KBM-7 (cell line): ENCODE data around the gene OTOP3.
"Not testable (repeated sequence)": the region's sequence is repeated elsewhere in the genome, so short reads cannot be mapped to it uniquely, and the experiment has no call there.

Experiments
- DNase-seq: peaks from one replicate; pipeline ENCODE4 v3.0.0-alpha.2; 2015
- in situ Hi-C: fragments of 300-500 bp; cut with MboI; formaldehyde crosslinking; loops from 2 replicates; pipeline ENCODE4 v1.14.3; 2020; ENCODE audit warnings: low sequenced_read_pairs, low pct_unique_long_range_greater_than_20kb, mixed read lengths

OTOP3 gene

DNA sequence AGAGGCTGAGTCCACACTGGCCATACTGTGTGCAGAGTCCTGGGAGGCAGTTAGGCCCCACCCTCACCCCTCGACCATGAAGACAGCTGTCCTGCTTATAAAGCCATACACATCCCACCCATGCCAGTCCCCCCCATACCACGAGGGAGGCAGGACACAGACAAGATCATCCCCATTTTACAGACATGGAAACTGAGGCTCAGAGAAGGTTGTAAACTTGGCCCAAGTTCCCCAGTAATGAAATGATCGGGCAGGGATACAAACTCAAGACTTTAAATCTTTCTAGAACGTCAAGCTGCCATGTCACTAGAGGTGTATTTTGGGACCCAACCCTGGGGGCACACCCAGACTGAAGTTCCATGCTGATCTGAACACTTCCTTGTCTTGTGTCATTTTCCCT is 20.4 kb downstream of the OTOP3 start:
- no peak for DNase-seq
- in situ Hi-C loops = no loop called here

DNA sequence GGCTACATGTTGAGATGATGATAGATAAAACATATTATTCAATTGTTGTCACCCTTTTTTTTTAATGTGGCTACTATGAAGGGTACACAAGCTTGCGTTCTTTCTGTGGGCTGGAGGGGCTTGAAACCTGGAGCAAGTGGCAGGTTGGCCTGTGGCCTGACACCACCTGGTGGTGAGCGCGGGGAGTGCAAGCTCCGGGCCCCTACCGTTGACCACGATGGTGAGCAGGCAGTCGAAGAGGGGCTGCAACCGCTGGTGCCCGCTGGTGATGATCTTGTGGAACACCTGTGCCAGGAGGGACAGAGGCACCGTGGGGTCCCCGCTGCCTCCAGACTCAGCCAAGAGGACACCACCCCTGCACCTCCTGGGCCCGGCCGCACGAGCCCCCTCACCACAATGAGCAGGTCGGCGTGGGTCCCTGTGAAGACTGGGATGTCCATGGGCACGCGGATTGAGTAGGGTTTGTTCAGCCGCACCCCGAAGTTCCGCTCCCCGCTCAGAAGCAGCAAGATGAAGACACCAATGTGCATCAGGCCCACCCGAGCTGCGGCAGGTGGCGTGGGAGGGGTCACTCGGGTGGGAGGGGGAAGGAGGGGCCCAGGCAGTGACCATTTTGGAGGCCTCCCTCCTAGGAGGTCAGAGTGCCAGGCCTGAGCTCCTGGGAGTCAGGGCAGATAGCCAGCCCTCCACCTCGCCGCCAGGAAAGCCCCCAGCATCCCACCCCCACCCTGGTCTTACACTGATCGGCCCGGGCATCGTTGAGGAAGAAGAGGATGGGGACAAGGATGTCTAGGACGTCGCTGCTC is 22.4 kb downstream of the OTOP3 start:
- in situ Hi-C loops = no loop called here
- DNase-seq = peak; percentile 78

DNA sequence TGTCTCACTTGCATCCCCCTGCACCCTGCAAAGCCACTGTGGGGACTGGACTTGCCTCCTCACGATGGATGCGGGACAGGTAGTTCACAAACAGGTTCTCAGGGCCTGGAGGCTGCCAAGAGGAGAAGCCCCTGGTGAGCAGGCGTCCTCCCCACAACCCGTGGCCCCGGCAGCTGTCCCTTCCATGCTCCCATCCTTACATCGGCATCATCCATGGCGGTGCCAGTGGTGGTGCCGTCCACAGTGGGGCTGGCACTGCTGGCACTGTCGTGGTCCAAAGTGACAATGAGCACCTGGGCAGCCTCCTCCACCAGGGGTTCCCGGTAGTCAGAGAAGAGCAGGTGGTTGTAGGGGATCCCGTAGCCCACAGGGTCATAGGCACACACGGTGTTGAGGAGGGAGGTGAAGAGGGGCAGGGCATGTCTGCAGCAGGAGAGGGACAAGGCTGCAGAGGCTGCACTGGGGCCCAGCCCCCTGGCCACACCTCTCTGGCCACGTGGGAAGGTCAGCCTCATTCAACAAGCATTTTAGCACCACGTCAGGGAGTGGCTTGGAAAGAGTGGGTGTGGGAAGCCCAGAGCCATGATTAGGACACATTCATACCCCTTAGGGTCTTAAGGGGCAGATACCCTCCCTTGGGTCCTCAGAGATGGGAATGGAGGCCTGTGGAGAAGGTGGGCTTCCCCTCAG is 24.3 kb downstream of the OTOP3 start:
- in situ Hi-C loops = no loop called here
- DNase-seq = no peak

DNA sequence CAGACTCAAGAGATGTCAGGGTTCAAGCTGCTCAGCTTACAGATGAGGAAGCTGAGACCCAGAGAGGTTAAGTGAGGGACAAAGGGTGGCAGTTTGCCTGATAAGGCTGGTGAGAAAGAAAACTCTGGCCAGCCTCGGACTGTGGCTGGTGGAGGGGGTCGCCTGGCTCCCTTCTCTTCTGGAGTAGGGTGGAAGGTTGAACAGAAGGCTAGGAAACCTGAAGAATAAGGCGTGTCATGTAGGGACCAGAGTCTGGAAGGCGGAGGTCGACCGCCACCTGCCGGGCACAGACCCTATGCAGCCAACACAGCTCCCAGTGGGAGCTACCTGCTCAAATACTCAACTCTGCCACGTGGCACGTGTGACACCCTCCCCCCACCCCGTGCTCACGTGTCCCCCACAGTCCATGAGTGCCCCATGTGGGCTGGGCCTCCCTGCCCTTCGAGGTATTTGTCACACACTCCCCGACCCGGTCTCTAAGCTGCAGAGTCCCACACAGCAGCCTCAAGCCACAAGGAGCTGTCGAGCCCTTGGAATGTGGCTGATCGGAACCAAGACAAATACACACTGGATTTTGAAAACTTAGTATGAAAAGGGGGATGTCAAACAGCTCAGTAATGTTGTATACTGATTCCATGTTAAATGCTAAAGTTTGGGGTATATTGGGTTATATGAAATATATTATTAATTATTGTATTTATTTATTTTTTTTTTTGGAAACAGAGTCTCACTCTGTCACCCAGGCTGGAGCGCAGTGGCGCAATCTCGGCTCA is 25.1 kb downstream of the OTOP3 start:
- in situ Hi-C loops = no loop called here
- peak; percentile 94 for DNase-seq

DNA sequence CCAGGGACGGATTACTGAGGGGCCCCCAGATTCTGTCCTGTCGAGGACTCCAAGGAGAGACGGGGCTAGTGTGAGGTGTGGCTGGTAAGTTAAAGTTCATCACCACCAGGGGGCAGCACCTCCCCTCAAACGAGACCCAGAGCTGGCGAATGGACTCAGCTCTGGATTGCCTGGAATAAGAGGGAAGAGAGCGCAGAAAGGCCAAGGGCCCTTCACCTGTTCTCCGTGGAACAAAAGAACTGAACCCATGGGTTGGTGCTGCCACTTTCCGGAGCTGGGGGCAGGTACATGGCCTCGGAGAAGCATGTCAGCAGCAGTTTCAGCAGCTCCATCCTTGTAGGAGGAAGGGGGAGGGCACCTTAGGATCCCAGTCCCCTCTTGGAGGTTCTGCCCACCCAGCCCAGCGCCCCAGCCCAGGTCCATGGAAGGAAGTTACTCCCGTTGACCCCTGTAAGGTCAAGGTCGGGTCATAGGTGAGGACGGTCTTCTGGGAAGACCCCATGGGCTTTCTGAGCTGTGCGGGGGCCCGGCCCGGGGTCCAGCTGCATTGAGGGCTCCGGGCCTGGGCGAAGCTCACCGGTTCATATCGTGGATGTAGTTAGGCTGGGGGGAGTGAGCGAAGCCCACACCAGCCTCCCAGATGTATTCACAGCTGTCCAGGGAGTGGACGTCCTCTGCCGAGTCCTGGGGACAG is 26.1 kb downstream of the OTOP3 start:
- peak; percentile 92 for DNase-seq
- in situ Hi-C loops = no loop called here

DNA sequence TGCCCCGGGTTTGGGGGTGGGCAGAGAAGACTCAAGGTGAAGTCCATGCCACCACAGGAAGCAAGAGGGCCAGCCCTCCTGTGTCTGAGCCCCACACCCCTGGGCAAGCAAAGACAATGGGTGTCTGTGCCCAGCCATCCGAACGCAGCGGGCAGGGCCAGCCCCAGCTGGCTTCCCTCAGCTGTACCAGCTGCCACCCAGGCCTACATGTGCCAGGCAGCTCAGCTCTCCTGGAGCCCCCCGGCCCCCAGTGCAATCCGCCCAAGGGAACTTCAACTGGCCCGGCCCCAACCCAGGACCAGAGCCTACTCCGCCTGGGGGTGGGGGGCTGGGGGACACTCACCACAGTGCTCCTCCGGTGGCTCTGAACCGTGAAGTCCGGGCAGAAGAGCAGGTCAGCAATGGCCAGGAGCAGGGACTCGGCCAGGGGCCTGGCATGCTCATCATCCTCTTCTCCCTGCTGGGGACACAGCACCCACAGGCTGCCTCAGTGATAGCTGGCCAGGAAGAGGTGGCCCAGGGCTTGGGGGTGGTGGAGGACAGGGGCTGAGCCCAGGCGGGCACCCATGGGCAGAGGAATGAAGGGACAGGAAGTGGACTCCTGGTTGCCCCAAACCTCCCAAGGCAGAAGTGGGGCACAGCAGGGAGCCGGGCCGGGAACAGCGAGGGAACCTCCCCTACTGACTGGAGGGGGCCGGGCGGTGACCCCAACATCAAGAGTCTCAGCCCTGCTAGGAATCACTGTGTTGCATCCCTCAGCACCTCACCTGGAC is 27.1 kb downstream of the OTOP3 start:
- no peak for DNase-seq
- in situ Hi-C loops = no loop called here

DNA sequence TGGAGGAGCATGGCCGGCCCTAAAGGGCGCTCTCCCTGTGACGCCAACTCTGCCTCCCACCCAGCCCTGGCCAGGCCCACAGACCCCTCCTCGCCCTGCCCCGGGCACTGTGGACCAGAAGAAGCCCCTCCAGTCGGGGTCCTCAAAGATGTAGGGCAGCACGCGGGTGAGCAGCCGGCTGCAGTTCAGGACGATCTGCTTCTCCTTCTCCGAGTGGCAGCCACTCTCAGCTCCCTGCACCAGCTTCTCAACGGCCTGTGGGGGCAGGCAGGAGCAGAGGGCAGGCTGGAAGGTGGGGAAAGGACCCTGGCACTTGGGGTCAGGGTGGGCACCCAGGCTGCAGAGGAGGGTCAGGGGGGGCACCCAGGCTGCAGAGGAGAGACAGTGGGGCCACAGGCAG is 28.0 kb downstream of the OTOP3 start:
- no peak for DNase-seq
- in situ Hi-C loops = no loop called here

DNA sequence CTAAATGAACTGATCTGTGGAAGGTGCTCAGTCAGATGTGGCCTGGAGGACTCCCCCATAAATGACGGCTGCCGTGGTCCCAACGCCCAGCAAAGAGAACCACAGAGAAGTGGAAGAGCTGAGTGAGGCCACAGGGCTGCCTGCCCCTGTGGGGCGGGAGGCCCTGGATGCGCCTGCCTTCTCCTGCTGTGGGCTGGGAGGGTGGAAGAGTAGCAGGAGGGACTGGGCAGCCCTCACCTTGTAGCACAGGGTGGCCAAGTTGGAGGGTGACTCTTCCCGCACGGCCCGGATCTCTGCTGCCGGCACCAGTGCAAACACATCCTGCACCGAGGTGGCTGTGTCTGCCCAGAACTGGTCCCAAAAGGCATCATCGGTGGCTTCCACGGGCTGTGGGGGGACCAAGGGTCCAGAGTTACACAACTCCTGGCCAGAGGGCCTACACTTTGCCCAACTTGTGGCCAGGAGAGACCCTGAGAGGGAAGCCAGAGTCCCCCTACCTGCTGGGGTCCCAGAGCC is 28.6 kb downstream of the OTOP3 start:
- DNase-seq = no peak
- in situ Hi-C loops = no loop called here

GRCh38 chr17:74964988-74965622 is 29.4 kb downstream of the OTOP3 start:
- in situ Hi-C loops = no loop called here
- no peak for DNase-seq

DNA sequence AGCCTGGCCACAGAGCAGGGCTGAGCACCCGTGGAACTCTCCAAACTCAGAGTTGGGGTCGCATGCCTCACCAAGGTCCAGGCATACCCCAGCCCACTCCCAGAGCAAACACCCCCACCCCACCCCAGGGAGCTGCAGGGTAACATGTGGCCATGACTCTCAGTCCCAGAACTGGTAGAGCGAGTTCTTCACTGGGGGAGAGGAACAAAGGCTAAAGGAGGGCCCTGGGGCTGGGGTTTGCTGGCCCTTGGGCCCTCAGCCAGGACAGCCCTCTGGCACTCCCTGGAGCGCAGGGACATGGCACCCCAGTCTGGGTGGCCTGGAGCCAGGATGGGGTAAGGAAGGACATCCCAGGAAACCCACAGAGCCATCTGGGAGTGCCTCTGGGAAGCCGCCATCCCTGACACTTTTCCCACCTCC is 32.7 kb downstream of the OTOP3 start:
- DNase-seq = no peak
- in situ Hi-C loops = no loop called here

DNA sequence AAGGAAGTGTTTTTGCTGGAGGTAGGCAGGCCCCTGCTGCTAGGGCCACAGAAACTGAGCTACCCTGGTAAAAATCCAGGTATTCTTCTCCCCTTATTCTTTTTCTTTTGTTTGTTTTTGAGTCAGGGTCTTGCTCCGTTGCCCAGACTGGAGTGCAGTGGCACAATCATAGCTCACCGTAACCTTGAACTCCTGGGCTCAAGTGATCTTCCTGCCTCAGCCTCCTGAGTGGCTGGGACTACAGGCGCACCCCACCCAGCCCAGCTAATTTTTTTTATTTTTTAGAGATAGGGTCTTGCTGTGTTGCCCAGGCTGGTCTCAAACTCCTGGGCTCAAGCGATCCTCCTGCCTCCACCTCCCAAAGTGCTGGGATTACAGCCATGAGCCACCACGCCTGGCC is 33.8 kb downstream of the OTOP3 start:
- in situ Hi-C loops, DNase-seq: not testable (repeated sequence)

GRCh38 chr17:74970395-74970794 is 34.7 kb downstream of the OTOP3 start:
- in situ Hi-C loops = no loop called here
- no peak for DNase-seq

GRCh38 chr17:74971069-74971841 is 35.6 kb downstream of the OTOP3 start:
- in situ Hi-C loops = no loop called here
- no peak for DNase-seq

- no peak for DNase-seq
- in situ Hi-C loops = no loop called here
These were observed 36.1 kb downstream of the OTOP3 start for GRCh38 chr17:74971842-74972106.

GRCh38 chr17:74972107-74972972 is 36.6 kb downstream of the OTOP3 start, which contains the start of gene HID1:
Gene HID1, minus strand, starts transcription at chr17:74972759. Its CDS starts 103 bp downstream, at chr17:74972656.
- peak; percentile 33 for DNase-seq
- in situ Hi-C loops = no loop called here

GRCh38 chr17:74972973-74973328 is 37.3 kb downstream of the OTOP3 start:
- no peak for DNase-seq
- in situ Hi-C loops = no loop called here

- no peak for DNase-seq
- in situ Hi-C loops = no loop called here
These were observed 40.2 kb downstream of the OTOP3 start for GRCh38 chr17:74975943-74976342.
